Measurements from ENCODE around the gene NTRK2.

DNA sequence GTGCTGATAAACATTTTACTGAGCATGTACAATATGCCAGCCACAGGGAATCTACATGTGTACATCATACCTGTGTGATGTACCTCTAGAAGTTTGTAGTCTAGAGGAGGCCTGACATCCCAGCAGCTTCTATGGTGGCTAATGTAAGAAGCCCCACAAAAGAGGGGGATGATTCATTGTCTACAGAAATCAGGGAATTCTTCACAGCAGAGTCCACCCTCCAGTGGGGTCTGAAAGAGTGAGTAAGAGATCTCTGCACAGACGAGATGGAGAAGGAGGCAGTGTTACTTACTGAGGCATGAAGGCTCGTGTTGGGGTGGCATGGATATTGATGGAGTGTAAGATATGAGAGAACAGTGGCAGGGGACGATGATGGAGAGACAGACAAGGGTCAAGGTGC lies 103.0 kb downstream of the NTRK2 start:
- TF ChIP-seq CTCF (conservative IDR thresholded peaks at IDR 0.05; ENCODE audit: low read length): no peak
- no peak for TF ChIP-seq EZH2phosphoT487 (IDR thresholded peaks at IDR 0.05; ENCODE audit: borderline replicate concordance, low read depth, low read length)

Data from OCI-LY7 (cell line).